GM13977 (cell line): ENCODE measurements around the gene ERC1.

Experiments
- DNase-seq: peaks from one replicate; pipeline ENCODE4 v3.0.0; 2012; ENCODE audit warnings: low spot score
- CTCF ChIP-seq: IDR thresholded peaks from 2 replicates; pipeline ENCODE4 v1.5.1; 2012; ENCODE audit warnings: mild to moderate bottlenecking, control low read depth; ENCODE audit not compliant: insufficient read depth; ENCODE audit errors: extremely low read depth, missing control alignments
- in situ Hi-C: fragments of 300-500 bp; cut with MboI; formaldehyde crosslinking; loops from one replicate; pipeline ENCODE4 v1.12.0; 2022; ENCODE audit warnings: low sequenced_read_pairs, low pct_unique_long_range_greater_than_20kb, mixed read lengths, inconsistent platforms; ENCODE audit not compliant: unreplicated experiment

Gene ERC1

DNA sequence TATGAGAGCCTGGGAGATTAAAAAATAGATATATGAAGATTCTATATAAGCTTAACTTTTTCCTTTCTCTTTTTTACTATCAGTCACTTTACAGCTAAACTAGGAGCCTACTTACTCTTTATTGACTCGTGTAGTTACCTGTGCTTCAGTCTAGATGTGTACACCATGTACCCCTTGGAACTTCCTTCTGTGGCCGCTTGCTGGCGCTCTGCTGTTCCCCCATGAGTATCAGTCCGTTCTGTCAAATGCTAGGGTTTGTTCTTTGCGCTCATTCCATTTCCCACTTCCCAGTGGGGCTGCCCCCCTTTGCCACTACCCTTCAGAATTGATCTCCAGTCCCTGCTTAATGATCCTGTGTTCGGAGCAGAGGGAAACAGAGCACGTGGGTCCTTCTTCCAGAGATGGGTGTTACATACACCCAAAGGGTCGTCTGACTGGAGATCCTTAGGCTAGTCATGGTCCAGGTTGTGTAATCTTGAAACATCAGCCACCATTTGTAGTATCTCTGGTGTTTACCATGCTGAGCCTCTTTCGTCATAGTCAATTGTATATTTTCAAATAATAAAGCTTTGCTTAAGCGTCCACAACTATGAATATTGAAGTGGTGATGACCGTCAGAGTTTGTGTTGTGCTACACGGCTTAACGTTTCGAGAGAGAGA lies 443.4 kb downstream of the ERC1 start:
- in situ Hi-C loops: no loop called here
- DNase-seq: no peak
- TF ChIP-seq CTCF: no peak

DNA sequence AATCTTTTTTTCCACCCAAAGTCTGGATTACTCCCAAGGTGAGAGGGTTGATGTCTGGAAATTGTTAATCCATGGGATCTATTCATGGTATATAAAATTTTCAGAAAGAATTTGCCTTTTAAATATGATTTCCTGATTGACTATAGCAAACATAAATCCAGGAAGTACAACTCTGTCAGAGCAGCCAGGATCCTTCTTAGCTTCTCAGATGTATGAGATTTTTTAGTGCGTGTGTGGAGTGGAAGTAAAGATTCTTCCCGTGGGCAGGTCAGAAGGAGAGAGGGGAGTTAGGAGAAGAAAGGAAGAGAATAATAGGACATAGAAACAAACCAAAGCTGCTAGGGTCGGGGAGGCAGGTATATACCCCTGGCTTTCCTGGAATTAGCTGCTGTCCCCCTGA lies 444.0 kb downstream of the ERC1 start:
- TF ChIP-seq CTCF: no peak
- in situ Hi-C loops: no loop called here
- no peak for DNase-seq

DNA sequence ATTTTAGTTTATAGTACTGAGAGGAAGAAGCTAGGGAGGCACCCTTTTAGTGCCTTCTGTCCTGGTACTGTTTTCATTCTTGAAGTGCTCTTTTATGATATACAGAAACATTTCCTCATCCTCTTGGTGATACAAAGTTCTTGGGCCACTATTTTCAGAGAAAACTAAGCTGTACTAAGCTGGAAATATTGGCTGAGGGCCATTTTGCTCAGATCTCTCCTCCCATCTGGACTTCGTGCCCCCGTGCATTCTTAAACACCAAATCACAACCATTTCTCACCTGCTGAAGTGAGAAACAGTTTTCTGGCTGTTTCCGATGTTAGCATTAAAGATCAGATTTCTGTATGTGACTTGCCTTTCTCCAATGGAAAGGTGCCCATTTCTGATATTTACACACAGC lies 444.4 kb downstream of the ERC1 start:
- no peak for TF ChIP-seq CTCF
- no peak for DNase-seq
- in situ Hi-C loops: no loop called here

GRCh38 chr12:1436015-1436414 lies 445.0 kb downstream of the ERC1 start:
- in situ Hi-C loops: no loop called here
- no peak for DNase-seq
- no peak for TF ChIP-seq CTCF

- in situ Hi-C loops: no loop called here
- no peak for TF ChIP-seq CTCF
- no peak for DNase-seq
Observed at GRCh38 chr12:1436981-1437380, 446.0 kb downstream of the ERC1 start.

DNA sequence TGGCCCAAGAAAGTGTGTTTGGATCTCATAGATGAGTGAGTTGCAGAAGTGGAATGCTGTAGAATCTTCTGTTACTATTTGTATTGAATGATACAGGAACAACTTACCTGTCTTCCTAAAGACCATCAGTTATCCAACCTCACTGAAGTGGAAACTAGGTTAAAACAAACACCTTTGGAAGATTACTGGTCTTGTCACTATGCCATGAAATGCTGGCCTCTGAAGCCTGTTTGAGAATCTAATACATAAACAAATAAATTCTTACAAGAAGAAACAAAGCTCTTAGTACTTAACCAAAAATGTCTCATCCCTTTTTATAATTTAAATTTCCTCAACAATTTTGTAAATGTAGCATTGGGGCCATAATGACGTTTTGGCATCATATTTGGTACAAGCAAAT lies 448.2 kb downstream of the ERC1 start:
- no peak for TF ChIP-seq CTCF
- in situ Hi-C loops: no loop called here
- DNase-seq: no peak
